GM12878 (cell line): ENCODE measurements around the gene SFPQ. TPM values are rescaled to one million over a fixed set of nuclear protein-coding genes. Genes with fewer than 3 reads are reported as not detected.

Experiments used
- BCLAF1 ChIP-seq: fragments of 450-650 bp; IDR thresholded peaks from 2 replicates; pipeline ENCODE4 v1.6.1; 2017; ENCODE audit warnings: antibody characterized with exemption, mild to moderate bottlenecking, moderate library complexity
- CBX5 ChIP-seq: sonication (generic); IDR thresholded peaks from 2 replicates; pipeline ENCODE4 v1.6.1; 2016; ENCODE audit warnings: low read depth, moderate library complexity, mild to moderate bottlenecking, inconsistent platforms
- NR2C1 ChIP-seq: fragments of 450-650 bp; IDR thresholded peaks from 2 replicates; pipeline ENCODE4 v1.6.1; 2017; ENCODE audit warnings: antibody characterized with exemption, mild to moderate bottlenecking, moderate library complexity
- PAX8 ChIP-seq: fragments of 450-650 bp; IDR thresholded peaks from 2 replicates; pipeline ENCODE4 v1.6.1; 2017; ENCODE audit warnings: mild to moderate bottlenecking, moderate library complexity
- PML ChIP-seq: IDR thresholded peaks from 2 replicates; pipeline ENCODE4 v1.6.1; 2012; ENCODE audit warnings: low read length, inconsistent platforms
- polyA plus RNA-seq, 11 experiments: library from polyadenylated mRNA; depleted of rRNA in 4 of 11; unstranded in 6 of 11; stranded (reverse) in 5 of 11; fragments of >200 nt; fragmentation: Nextera tagmentation in 4 of 11; fragmentation: Illumina TruSeq in 1 of 11; extraction: Ambion mirVana in 4 of 11; extraction: Trizol in 1 of 11; gene quantifications; 1 replicate in 1 of 11; 2 replicates in 10 of 11; pipeline versions ENCODE4 v1.2.1 to v1.2.3, GENCODE V29; 2011 to 2016; ENCODE audit warnings: inconsistent platforms in 2 of 11, missing spikeins in 2 of 11, low read depth in 1 of 11
- total RNA-seq, 4 experiments: library from RNA; depleted of rRNA in 3 of 4; stranded (reverse); fragments of >200 nt in 3 of 4; fragmentation: Illumina TruSeq in 1 of 4; extraction: Trizol in 1 of 4; gene quantifications; 2 replicates each; pipeline versions ENCODE4 v1.2.1 to v1.2.3, GENCODE V29; 2013 to 2021
- TF ChIP-seq, protein P1 (sequence below): fragments of 450-650 bp; IDR thresholded peaks from 2 replicates; pipeline ENCODE4 v1.6.1; 2017; ENCODE audit warnings: mild to moderate bottlenecking, moderate library complexity
- TF ChIP-seq, protein P2 (sequence below): IDR thresholded peaks from 2 replicates; pipeline ENCODE4 v1.6.1; 2011; ENCODE audit warnings: low read depth, low read length, improper control_type of control experiment, borderline replicate concordance

SFPQ gene
- total and polyA plus RNA-seq, 10 of the 15 experiments (the other 5 are each of a cell fraction or from before 2014, with no cell fraction given) = 78.5 to 559 (median 199) TPM

DNA sequence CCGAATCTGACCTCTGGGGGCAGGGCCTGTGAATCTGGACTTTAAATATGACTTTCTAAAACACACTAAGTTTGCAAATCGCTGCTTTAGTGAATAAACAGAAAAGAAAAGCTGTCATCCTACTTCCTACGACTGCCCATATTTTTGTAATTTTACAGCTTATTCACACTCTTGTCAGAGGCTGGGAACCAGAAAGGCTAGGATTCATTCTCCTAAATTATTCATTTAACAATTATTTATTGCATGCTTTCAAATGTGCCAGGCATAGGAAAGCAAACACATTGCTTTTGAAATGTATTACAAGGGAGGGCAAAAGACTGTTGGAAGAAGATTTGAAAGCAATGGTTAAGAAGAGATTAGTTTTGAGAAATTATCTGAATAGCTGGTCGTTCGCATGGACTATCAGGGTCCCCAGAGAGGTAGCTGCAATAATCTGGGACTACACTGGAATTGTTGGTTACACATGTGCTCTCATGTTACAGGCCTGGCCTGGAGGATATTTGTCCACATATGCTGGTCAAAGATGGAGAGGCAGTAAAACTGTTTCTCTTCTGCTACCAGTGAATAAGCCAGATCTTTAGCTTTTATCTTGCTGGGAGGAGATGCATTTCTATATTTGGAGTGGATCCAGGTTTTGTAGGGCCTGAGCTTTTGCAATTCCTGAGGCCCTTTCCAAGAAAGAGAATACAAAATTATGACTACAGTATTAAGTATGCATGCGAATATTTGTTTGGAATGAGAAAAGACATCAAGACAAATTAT lies 29.6 kb upstream of the SFPQ start (continued):
- TF ChIP-seq PML (no peak), CBX5 (no peak), BCLAF1 (no peak), NR2C1 (no peak), PAX8 (no peak)
- TF ChIP-seq, protein P1, sequence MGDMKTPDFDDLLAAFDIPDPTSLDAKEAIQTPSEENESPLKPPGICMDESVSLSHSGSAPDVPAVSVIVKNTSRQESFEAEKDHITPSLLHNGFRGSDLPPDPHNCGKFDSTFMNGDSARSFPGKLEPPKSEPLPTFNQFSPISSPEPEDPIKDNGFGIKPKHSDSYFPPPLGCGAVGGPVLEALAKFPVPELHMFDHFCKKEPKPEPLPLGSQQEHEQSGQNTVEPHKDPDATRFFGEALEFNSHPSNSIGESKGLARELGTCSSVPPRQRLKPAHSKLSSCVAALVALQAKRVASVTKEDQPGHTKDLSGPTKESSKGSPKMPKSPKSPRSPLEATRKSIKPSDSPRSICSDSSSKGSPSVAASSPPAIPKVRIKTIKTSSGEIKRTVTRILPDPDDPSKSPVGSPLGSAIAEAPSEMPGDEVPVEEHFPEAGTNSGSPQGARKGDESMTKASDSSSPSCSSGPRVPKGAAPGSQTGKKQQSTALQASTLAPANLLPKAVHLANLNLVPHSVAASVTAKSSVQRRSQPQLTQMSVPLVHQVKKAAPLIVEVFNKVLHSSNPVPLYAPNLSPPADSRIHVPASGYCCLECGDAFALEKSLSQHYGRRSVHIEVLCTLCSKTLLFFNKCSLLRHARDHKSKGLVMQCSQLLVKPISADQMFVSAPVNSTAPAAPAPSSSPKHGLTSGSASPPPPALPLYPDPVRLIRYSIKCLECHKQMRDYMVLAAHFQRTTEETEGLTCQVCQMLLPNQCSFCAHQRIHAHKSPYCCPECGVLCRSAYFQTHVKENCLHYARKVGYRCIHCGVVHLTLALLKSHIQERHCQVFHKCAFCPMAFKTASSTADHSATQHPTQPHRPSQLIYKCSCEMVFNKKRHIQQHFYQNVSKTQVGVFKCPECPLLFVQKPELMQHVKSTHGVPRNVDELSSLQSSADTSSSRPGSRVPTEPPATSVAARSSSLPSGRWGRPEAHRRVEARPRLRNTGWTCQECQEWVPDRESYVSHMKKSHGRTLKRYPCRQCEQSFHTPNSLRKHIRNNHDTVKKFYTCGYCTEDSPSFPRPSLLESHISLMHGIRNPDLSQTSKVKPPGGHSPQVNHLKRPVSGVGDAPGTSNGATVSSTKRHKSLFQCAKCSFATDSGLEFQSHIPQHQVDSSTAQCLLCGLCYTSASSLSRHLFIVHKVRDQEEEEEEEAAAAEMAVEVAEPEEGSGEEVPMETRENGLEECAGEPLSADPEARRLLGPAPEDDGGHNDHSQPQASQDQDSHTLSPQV = no peak
- TF ChIP-seq, protein P2, sequence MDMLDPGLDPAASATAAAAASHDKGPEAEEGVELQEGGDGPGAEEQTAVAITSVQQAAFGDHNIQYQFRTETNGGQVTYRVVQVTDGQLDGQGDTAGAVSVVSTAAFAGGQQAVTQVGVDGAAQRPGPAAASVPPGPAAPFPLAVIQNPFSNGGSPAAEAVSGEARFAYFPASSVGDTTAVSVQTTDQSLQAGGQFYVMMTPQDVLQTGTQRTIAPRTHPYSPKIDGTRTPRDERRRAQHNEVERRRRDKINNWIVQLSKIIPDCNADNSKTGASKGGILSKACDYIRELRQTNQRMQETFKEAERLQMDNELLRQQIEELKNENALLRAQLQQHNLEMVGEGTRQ = no peak
- TF ChIP-seq, all 136 proteins: peak for 0
